GM21528 (cell line): ENCODE measurements around the gene PDPK1.
"Not testable (repeated sequence)": the region's sequence is repeated elsewhere in the genome, so short reads cannot be mapped to it uniquely, and the experiment has no call there.

ENCODE experiments used
- ATAC-seq: cut with Tn5 transposase; IDR thresholded peaks from one replicate; pipeline ENCODE4 v1.9.1; 2021; ENCODE audit warnings: mild to moderate bottlenecking, moderate library complexity; ENCODE audit not compliant: unreplicated experiment, low FRiP score

The PDPK1 gene

DNA sequence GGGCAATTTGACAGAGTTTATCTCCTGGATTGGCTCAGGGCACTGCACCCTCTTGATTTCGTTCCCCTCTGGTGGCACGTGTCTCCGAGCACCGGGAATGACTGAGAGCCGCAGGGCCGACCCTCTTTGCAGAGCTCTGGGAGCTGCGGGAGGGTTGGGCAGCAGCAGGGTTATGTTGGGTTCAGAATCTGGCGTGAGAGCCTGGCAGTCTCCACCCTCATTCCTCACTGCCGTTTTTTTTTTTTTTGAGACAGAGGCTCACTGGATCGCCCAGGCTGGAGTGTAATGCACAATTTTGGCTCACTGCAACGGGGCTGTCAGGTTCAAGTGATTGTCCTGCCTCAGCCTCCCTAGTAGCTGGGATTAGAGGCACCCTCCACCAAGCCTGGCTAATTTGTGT, 71.5 kb downstream of the PDPK1 start:
- not testable (repeated sequence) for ATAC-seq

DNA sequence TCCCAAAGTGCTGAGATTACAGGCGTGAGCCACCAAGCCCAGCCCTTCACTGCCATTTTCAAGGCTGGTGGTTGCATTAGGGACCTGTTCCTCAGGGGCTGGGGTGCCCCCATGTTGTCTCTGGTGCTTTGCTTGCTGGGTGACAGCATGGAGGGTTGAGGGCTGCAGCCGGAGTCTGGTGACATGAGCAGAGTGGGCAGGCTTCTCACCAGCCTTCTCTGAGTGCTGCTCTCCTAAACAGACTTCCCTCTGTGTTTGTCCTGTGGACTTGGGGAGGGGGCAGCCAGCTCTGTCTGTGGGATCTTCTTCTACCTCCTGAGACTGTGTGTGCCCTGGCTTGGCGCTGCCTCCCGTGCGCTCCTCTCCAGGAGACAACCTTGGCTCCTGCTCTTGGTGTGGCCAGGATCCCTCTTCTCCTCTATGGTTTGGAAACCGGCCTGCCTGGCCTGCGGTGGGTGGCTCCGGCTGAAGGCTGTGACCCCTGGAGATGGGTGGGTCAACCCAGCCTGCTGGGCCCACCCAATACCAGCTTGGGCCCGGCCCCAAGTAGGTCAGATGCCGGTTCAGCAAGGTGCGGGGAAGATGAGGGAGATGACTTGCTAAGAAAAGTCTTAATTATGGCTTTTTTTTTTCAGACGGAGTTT, 72.1 kb downstream of the PDPK1 start:
- no peak for ATAC-seq

DNA sequence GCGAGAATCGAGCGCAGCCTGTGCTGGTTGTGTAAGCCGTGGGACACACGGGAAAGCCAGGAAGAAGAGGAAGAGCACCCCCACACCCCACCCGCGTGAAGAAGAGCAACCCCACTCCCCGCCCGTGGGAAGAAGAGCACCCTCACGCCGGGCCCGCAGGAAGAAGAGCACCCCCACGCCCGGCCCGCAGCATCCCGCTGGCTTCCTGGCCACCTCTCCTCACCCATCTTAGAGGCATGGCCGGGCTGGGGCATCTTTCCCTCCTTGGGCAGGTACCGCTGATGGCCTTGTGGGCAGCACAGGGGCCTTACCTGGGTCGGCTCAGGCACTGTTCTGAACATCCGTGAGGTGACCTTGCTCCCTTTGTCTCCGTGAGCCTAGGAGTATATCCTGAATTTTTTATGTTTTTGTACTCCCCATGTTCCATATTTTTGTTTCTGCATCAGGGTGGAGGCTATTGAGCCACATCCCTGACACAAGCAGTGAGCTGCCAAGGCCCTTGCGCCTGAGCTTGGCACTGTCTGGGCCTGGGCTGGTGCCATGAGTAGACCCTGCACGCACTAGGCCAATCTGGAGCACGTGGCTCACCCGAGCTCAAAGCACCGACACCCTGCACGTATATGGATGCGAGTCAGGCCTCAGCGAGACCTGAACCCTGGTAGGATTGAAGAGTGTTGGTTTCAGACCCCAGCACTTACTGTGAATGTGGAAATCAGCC, 73.1 kb downstream of the PDPK1 start:
- no peak for ATAC-seq

DNA sequence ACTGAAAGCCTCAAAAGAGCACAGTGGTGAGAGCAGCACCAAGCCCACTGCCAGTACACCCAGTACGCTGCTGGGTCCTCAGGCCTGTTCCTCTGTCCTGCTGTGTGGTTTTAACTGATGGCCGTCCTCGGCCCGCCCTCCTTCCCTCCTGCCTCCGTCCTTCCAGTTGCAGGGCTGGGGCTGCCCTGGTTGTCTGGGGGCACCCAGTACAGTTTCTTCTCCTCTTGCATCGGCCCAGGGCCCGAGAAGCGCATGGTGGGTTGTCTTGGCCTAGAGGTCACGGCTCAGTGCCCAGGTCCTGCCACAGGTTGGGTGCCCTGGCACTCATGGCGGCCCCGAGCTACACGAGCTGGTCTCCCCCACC, 73.7 kb downstream of the PDPK1 start:
- no peak for ATAC-seq

DNA sequence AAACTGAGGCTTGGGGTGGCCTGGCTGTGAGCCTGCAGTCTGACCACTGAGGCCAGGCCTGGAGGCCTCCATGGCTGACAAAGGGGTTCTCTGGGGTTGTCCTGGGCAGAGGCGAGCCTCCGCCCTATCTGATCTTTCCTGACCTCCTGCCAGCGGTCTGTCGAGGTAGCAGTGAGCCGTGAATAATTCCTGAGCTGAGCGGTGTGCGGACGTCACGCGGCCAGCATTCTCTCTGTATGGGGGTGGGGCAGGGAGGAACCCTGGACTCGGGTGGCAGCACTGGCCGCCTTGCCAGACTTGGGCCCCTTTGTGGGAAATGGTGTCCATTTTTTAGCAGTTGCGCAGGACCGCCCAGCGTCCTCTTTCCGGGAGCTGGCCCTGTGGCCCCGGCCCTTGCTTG, 74.1 kb downstream of the PDPK1 start:
- ATAC-seq = not testable (repeated sequence)

DNA sequence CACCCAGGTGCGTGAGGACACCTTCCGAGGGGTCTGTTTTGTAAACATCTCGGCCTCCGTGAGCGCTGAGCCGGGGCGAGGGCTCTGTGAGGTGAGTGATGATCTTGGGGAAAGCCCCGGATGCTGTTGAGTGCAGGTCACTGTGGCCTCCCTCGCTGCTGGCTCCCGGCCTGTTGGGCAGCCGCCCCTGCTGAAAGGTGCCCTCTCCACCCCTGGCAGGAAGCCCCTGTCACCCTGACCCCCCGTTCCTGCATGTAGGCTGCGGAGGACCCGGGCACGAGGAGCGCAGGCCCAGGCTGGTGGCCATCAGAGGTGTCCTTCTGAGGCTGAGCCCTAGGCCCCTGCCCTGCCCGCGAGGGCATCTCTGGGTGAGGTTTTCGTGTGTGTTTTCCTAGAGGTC, 75.4 kb downstream of the PDPK1 start:
- ATAC-seq = not testable (repeated sequence)

DNA sequence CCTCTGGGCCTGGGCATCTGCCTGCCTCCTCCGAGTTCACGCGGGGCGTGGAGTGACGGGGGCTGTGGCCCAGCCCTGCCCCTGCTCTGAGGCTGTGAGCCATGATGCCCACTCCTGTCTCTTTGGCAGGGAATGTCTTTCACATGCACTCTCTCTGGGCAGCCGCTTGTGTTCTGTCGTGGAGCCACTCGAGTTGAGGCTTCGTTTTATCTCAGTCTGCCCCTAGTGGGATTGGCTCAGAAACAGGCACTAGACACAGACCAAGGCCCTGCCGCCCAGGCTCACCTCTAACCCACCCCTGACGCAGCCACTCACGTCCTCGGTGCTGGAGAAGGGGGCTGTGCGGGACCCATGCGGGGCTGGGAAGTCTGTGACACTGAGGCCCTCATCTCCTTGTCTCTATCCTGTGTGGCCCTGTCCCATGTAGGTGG, 77.0 kb downstream of the PDPK1 start:
- ATAC-seq = no peak

DNA sequence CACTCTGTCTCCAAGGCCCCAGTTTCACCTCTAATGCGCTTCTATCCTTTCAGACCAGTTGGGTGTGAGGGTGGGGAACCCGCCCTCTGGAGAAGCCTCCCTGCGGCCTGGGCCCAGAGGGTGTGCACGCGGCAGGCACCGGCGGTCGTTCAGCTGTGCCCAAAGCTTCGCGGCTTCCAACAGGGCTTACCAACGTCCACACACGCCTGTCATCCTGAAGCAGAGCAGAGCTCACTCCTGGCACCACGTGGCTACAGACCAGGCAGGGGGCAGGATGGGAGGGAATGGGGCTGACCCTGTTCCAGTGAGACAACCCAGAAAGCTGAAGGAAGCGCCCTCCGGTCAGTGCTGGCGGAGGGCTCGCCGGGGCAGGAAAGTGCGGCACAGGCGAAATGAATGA, 81.1 kb downstream of the PDPK1 start:
- ATAC-seq = not testable (repeated sequence)

DNA sequence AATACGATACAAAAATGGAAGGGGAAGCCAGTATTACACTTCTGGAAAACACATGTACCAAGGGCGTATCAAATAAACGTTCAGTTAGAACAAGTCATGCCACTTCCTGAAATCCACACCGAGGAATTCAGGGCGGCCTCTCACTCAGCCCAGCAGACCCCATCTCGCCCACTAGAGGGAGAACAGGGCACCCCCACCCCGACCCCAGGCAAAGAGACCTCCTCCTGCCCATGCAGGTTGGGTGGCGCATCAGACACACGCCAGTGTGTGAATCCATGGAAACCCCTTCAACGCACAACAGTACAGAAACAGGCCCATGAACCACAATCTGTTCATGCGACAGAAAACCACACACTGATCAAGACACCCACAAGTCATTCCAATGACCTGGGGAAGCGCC, 81.8 kb downstream of the PDPK1 start:
- not testable (repeated sequence) for ATAC-seq

DNA sequence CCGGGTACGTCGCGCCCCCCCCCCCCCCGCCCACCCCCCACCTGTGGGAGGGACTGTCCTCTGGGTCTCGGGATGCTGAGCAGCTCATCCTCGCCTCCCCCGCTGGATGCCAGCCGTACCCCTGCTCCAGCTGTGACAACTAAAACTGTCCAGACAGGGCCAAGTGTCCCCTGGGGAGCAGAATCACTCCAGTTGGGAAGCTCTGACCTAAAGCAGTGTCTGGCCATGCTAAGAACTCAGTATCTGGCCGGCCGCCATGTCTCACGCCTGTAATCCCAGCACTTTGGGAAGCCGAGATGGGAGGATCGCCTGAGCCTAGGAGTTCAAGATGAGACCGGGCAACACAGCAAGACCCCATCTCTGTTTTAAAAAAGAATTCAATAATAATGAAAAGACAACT, 83.0 kb downstream of the PDPK1 start:
- not testable (repeated sequence) for ATAC-seq

DNA sequence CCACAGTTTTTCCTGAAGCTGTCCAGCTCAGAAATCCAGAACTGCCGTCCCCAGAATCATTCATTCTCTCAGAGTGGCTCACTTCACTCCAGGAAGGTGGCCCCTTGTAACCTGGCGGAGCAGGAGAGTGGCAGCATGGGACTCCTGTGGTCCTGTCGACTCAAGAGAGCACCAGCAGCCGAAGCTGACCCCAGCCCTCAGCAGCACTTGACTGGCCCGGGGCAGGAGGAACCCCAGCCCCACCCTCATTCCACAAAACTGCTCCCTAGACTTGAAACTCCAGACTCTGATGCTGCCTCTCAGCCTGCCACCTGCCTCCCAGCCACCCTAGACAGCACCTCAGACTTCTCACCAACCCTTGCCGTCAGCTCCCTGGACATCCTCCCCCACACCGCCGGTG, 83.6 kb downstream of the PDPK1 start:
- ATAC-seq = not testable (repeated sequence)

DNA sequence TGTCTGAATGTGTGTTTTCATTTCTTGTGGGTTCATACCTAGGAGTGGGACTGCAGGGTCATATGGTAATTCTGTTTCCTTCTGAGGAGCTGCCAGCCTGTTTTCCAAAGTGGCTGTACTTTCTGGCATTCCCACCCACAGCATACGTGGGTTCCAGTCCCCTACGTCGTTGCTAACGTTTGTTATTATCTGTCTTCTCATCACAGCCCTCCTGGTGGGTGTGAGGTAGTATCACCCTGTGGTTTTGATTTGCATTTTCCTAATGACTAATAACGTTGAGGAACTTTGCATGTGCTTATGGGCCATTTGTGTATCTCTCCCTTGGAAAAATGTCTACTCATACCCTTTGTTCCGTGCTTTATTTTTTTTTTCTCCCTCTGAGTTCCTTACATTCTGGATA, 89.3 kb downstream of the PDPK1 start:
- ATAC-seq = not testable (repeated sequence)

DNA sequence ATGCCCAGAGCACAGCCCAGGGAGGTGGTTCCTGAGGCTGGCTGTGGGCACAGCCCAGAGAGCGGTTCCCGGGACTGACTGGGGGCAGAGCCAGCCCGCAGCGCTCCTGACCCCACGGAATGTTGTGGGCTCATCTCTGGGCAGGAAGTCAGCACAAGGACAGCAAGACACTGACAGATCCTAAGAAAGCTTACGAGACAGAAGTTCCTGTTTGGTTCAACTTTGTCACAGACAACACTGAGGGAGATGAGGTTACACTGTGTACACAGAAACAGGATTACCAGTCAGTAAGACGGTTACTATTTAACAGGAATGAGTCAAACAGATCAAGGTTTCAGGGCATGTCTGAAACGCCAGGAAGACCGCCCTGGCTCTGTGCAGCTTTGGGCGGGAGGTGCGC, 93.4 kb downstream of the PDPK1 start:
- not testable (repeated sequence) for ATAC-seq

DNA sequence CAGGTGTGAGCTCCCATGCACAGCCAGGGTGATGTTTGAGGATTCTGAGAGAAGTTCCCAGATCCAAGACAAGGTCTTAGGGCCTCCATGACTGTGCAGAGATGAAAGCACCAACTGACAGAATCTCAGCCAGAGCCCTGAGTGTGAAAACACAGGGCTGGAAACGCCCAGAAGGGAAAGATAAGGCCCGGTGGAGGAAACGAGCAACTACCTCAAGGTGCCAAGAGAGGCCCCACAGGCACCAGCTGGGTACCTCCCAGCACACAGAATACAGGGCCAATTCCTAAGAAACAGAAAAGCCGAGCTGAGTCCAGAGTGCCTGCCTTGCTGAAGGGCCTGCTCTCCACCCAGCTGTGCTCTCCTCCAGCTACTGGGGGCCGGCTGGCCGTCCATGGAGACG, 94.5 kb downstream of the PDPK1 start:
- ATAC-seq = not testable (repeated sequence)

DNA sequence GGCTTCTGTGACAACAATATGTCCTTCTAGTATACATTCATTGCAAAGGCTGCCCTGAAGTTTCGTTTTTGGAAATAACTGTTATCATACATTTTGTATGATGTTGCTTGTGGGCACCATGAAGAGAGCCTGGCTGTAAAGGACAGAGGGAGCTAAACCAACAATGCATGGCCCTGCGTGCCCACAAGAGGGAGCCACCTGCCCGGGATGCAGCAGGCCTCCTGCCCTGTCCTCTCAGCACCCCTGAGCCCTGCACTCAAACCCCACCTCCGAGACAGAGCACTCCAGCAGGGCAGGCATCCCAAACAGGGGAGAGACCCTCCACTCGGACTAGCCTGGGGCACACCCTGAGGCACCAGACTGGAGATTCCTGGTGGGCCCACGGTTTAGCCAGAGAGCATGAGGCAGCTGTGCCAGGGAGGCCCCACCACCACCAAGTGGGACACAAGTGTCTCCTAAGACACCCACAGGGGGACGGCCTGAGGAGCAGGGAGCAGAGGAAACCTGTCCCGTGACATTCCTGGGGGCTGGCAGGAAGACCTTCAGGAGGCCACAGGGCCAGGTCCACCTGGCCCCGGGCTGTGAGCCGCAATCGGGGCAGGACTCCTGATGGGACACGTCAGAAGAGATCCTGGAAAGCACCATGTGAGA, 101.4 kb downstream of the PDPK1 start:
- not testable (repeated sequence) for ATAC-seq

DNA sequence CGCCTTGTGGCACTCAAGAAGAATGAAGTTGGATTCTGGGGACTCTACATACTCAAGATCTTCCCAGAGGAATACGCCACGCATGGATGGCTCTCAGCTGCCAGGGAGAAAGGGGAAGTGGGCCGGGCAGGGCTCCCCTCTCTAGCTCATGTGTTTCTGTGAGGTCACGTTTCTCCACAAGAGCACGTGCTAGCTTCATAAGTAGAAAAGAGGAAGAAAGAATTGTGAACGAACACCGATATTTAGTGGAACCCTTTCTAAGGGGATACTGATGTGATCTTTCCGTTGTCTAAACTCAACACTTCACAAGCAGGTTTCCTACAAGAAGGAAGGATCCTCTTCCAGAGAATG, 101.9 kb downstream of the PDPK1 start:
- ATAC-seq = not testable (repeated sequence)

DNA sequence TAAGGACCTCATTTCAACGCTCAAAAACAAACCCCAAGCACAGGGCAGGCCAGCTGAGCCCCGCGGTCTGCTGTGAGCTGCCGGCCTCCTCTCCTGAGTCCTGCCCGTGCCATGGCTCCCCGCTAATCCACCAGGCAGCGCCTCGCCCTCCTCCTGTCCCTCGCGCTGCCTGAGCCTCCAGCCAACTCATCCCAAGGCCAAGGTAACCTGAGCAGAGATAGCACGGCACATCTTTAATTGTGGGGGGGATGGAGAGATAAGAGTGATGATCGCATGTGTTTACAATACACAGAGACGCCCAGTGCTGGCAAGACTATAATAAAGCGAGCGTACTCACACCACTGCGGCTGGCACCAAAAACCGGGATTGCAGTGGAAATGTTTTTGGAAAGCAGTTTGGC, 104.7 kb downstream of the PDPK1 start:
- not testable (repeated sequence) for ATAC-seq

DNA sequence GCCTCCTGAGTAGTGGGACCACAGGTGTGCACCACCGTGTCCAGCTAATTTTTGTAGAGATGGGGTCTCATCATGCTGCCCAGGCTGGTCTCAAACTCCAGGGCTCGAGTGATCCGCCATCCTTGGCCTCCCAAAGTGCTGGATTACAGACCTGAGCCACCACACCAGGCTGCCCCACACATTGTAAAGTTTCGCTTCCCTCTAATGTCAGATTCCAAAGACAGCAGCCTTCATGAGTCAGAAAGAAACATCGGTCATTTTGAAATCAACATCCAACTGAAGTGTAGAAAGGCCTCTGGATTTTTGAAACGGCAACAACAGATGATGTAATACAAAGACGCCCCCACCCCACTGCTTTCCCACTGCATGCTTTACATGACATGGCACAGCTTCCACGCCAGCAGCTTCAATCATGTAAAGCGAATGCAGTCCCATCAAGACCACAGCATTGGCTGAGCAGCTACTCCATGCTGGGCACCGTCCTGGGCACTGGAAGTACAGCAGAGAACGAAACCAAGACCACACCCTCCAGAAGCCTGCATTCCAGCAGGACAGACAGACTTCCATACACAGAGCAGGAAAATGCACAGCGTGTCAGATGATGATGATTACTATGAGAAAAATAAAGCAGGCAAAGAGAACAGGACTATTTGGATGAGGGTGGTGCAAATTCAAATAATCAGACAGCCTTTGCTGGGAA, 107.1 kb downstream of the PDPK1 start:
- not testable (repeated sequence) for ATAC-seq

DNA sequence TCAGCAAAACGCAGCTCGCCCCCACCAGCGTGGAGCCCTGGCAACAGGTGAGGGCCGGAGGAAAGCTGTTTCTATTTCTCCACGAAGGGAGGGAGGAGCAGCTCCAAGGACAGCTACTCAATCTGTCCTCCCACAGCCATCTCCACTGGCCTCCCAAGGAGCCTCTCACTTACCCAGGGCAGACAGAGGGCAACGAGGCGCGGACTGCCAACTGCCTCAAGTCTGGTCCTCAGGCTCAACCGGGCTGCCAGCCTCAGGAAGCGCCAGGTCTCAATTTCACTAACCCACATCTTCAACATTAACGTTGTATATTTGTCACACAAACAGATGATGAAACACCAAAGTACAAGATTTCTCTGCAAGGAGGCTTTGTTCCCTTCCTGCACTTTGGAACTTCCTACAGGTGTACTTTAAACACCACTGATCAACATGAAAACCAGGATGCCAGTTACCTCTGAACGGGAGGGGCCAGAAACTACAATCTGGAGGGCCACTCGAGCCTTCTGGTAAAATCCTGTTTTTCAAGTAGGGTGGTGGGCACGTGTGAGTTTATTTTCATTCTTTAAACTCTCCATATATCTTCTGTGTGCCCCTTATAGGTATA, 113.5 kb downstream of the PDPK1 start:
- ATAC-seq = not testable (repeated sequence)
